K562 (cell line): ENCODE measurements around the gene PRSS27. TPM values are rescaled to one million over a fixed set of nuclear protein-coding genes. Genes with fewer than 3 reads are reported as not detected.
A peak's percentile ranks its signal among the peaks of the same experiment; 100 is the strongest.

Experiments
- ATAC-seq: fragments of 200-7000 bp; cut with Tn5 transposase; 3 replicates; pipeline ENCODE4 v1.9.1; 2020; ENCODE audit warnings: moderate library complexity
- BruUV-seq: library from RNA; stranded (reverse); fragments of 400-500 nt; replicated peaks from 2 replicates; lab custom pipeline; 2021; lab: Mats Ljungman, UMichigan
- CTCF ChIA-PET: fragments of 300-600 bp; formaldehyde crosslinking; extraction: SDS; loops from one replicate; lab custom pipeline; 2021; ENCODE audit warnings: low intra/inter-chr PET ratio; lab: Yijun Ruan, JAX
- POLR2A ChIA-PET: fragments of 300-600, 350-650 bp; sonication (Branson Sonifier 250); formaldehyde crosslinking; extraction: SDS; loops from one replicate; lab custom pipeline; 2021; ENCODE audit warnings: antibody characterized with exemption, inconsistent platforms; lab: Yijun Ruan, JAX
- DNase-seq, 4 experiments: peaks; one replicate each; pipeline versions ENCODE4 v3.0.0 to v3.0.0-alpha.2; 2011 to 2018; ENCODE audit warnings: low spot score in 3 of 4, mixed read lengths in 3 of 4; ENCODE audit errors: extremely low read depth in 1 of 4
- FAIRE-seq: peaks from 2 replicates; lab custom pipeline; 2011; peaks lifted over from hg19 to GRCh38; lab: Jason Lieb, UNC
- H2AFZ ChIP-seq: 2 replicates; pipeline ENCODE4 v1.6.0; 2011; ENCODE audit warnings: low read depth, low read length, control low read depth, inconsistent platforms
- H3K27ac ChIP-seq: fragments of 200-600 bp; 3 replicates; pipeline ENCODE4 v1.8.0; 2011; ENCODE audit warnings: low read depth, mild to moderate bottlenecking, control low read depth, inconsistent platforms, low read length, moderate library complexity, mixed read lengths; ENCODE audit errors: extremely low read depth
- H3K27me3 ChIP-seq, 2 experiments: fragments of 300-600 bp in 1 of 2; 2 replicates in 1 of 2; 3 replicates in 1 of 2; pipeline versions ENCODE4 v1.6.0 to v1.8.0; 2011; ENCODE audit warnings: inconsistent platforms in 2 of 2, low read length in 2 of 2, mild to moderate bottlenecking in 1 of 2, mixed read lengths in 1 of 2, moderate library complexity in 1 of 2; ENCODE audit not compliant: control insufficient read depth in 2 of 2, insufficient read depth in 2 of 2
- H3K36me3 ChIP-seq: fragments of 300-600 bp; 3 replicates; pipeline ENCODE4 v1.8.0; 2011; ENCODE audit warnings: mild to moderate bottlenecking, low read length, inconsistent platforms; ENCODE audit not compliant: control insufficient read depth, insufficient read depth
- H3K4me1 ChIP-seq, 2 experiments: fragments of 200-600 bp in 1 of 2; replicated peaks in 1 of 2; 2 replicates in 1 of 2; 3 replicates in 1 of 2; pipeline versions ENCODE4 v1.5.1 to v1.8.0; 2011; ENCODE audit warnings: inconsistent platforms in 2 of 2, low read length in 2 of 2, mild to moderate bottlenecking in 1 of 2, mixed read lengths in 1 of 2, moderate library complexity in 1 of 2; ENCODE audit not compliant: control insufficient read depth in 2 of 2, insufficient read depth in 2 of 2
- H3K4me2 ChIP-seq: 2 replicates; pipeline ENCODE4 v1.6.1; 2011; ENCODE audit warnings: low read length, control low read depth, inconsistent platforms, mixed read lengths; ENCODE audit not compliant: insufficient read depth
- H3K4me3 ChIP-seq: fragments of 200-600 bp; sonication (generic), shearing (Covaris generic); 2 replicates; pipeline ENCODE4 v1.5.1; 2016; ENCODE audit warnings: control low read depth, inconsistent platforms
- H3K79me2 ChIP-seq: fragments of 200-600 bp; 3 replicates; pipeline ENCODE4 v1.8.0; 2011; ENCODE audit warnings: low read length, inconsistent platforms; ENCODE audit not compliant: control insufficient read depth, insufficient read depth
- H3K9ac ChIP-seq, 2 experiments: 2 replicates each; pipeline versions ENCODE4 v1.6.0 to v1.6.1; 2011; ENCODE audit warnings: low read depth in 2 of 2, low read length in 2 of 2, control low read depth in 1 of 2, inconsistent platforms in 1 of 2, mild to moderate bottlenecking in 1 of 2, mixed read lengths in 1 of 2; ENCODE audit not compliant: insufficient read depth in 1 of 2
- H3K9me1 ChIP-seq: one replicate; pipeline ENCODE4 v1.6.0; 2011; ENCODE audit warnings: inconsistent platforms, mild to moderate bottlenecking, low read length, moderate library complexity; ENCODE audit not compliant: control insufficient read depth, insufficient read depth
- H3K9me3 ChIP-seq: replicated peaks from 2 replicates; pipeline ENCODE4 v1.5.1; 2011; ENCODE audit warnings: low read depth, low read length, inconsistent platforms; ENCODE audit not compliant: control insufficient read depth, insufficient read depth
- H4K20me1 ChIP-seq: replicated peaks from 2 replicates; pipeline ENCODE4 v1.6.1; 2011; ENCODE audit warnings: low read length, inconsistent platforms, mixed read lengths; ENCODE audit not compliant: control insufficient read depth, insufficient read depth
- ARHGAP35 ChIP-seq: fragments of 450-650 bp; IDR thresholded peaks from 2 replicates; pipeline ENCODE4 v1.6.1; 2018; ENCODE audit not compliant: partially characterized antibody
- BMI1 ChIP-seq: fragments of 150-350 bp; IDR thresholded peaks from 2 replicates; pipeline ENCODE4 v1.6.1; 2014; ENCODE audit warnings: low read length
- DACH1 ChIP-seq: fragments of 450-650 bp; IDR thresholded peaks from 2 replicates; pipeline ENCODE4 v1.6.1; 2018; ENCODE audit not compliant: partially characterized antibody
- HDAC3 ChIP-seq: fragments of 450-650 bp; IDR thresholded peaks from 2 replicates; pipeline ENCODE4 v1.6.1; 2018; ENCODE audit warnings: borderline replicate concordance, mild to moderate bottlenecking, moderate library complexity; ENCODE audit not compliant: partially characterized antibody
- POLR2A ChIP-seq: fragments of 450-650 bp; conservative IDR thresholded peaks from 2 replicates; pipeline ENCODE4 v1.6.1; 2016
- SUPT5H ChIP-seq: fragments of 450-650 bp; IDR thresholded peaks from 2 replicates; pipeline ENCODE4 v1.6.1; 2016
- WGBS: fragments of 100-300 bp; shearing (Covaris generic); methylation state at CpG from one replicate; pipeline ENCODE4 v1.1.6; 2016; ENCODE audit warnings: low coverage, mixed read lengths; ENCODE audit not compliant: insufficient coverage; ENCODE audit errors: missing lambda C conversion rate; 5-methylcytosine and 5-hydroxymethylcytosine counted together
- in situ Hi-C: fragments of 300-500 bp; cut with MboI; formaldehyde crosslinking; loops from 4 replicates; pipeline ENCODE4 v1.15.0; 2018; ENCODE audit warnings: inconsistent platforms, mixed read lengths
- intact Hi-C: fragments of 100-400 bp; cut with micrococcal nuclease; formaldehyde crosslinking; loops from 2 replicates; pipeline ENCODE4 v1.14.2; 2022
- polyA plus RNA-seq, 8 experiments: library from polyadenylated mRNA; depleted of rRNA in 4 of 8; stranded (reverse) in 5 of 8; unstranded in 3 of 8; fragments of >200 nt; fragmentation: Nextera tagmentation in 2 of 8; fragmentation: Illumina TruSeq in 1 of 8; extraction: Ambion mirVana in 2 of 8; extraction: Trizol in 1 of 8; gene quantifications; 2 replicates each; pipeline versions ENCODE4 v1.2.1 to v1.2.3, GENCODE V29; 2011 to 2014; ENCODE audit warnings: inconsistent platforms in 1 of 8, missing spikeins in 1 of 8
- total RNA-seq, 7 experiments: library from RNA; depleted of rRNA in 6 of 7; stranded (reverse); fragments of >200 nt in 6 of 7; fragmentation: Illumina TruSeq in 2 of 7; extraction: Trizol in 2 of 7; gene quantifications; 2 replicates each; pipeline versions ENCODE4 v1.2.1 to v1.2.3, GENCODE V29; 2011 to 2021; ENCODE audit warnings: low replicate concordance in 1 of 7

The PRSS27 gene
- total and polyA plus RNA-seq, 9 of the 15 experiments (the other 6 are each of a cell fraction or from before 2014, with no cell fraction given) = 0.09 to 0.20 (median 0.17) TPM; not detected in 5

GRCh38 chr16:2767891-2768290, 47.9 kb upstream of the PRSS27 start:
- DNase-seq = peak in 1 of 4 experiments; percentile 29
- H3K9me1 ChIP-seq = no peaks in the 10 kb centered on the region
- H3K9ac ChIP-seq = peak overlapping the region in 1 of 2 experiments; percentile 28; a peak in 1 of 4 replicates
- H3K27ac ChIP-seq = 0 out of 3 replicates have a peak overlapping the region, but pooled peaks have one; percentile 31
- H3K9me3 ChIP-seq = peaks cover 6% of the 10 kb centered on the region
- in situ Hi-C loops (no loop called here), intact Hi-C loops (no loop called here)
- ATAC-seq = no peak
- peaks cover 15 to 60% of the 10 kb centered on the region in 2 experiments; a peak in 4 of 5 replicates for H3K4me1 ChIP-seq
- no peak overlapping the region for H3K4me3 ChIP-seq
- BruUV-seq = no TSS peak
- TF ChIP-seq POLR2A = peak; percentile 22; the same call in 1 of the 2 replicates
- TF ChIP-seq DACH1 = no peak
- TF ChIP-seq SUPT5H = 0 out of 2 replicates have a peak, but pooled peaks have one; percentile 34
- TF ChIP-seq ARHGAP35 = no peak
- no peak for TF ChIP-seq HDAC3
- TF ChIP-seq BMI1 = no peak
- peaks cover 99% of the 10 kb centered on the region for H3K36me3 ChIP-seq
- POLR2A ChIA-PET = interaction anchor here (2.1 to 9.0 kb wide), 5 partner anchors 9 to 29 kb away, joined by 10 to 96 read pairs (median 15); partner anchors contain the start of genes ELOB and SRRM2
- H3K4me2 ChIP-seq = no peak overlapping the region
- WGBS = 49% methylated on average over 14 of the region's 14 CpGs
- H3K27me3 ChIP-seq = no peaks in the 10 kb centered on the region
- CTCF ChIA-PET = no interaction called here
- H4K20me1 ChIP-seq = peaks cover 24% of the 10 kb centered on the region
- FAIRE-seq = no peak
- H3K79me2 ChIP-seq = peaks cover 56% of the 10 kb centered on the region
- H2AFZ ChIP-seq = no peak overlapping the region
